WERI-Rb-1 (cell line): Measurements from ENCODE around the gene GFRA1.

Source experiments
- DNase-seq: peaks from one replicate; pipeline ENCODE4 v3.0.0-alpha.2; 2020
- H3K27ac ChIP-seq: fragments of 250-450 bp; sonication (Bioruptor Pico); 2 replicates; pipeline ENCODE4 v1.5.1; 2020; ENCODE audit warnings: mild to moderate bottlenecking, moderate library complexity
- H3K27me3 ChIP-seq: fragments of 250-450 bp; sonication (Bioruptor Pico); 2 replicates; pipeline ENCODE4 v1.5.1; 2021; ENCODE audit warnings: mild to moderate bottlenecking, low read depth, moderate library complexity; ENCODE audit not compliant: insufficient read depth, severe bottlenecking
- H3K36me3 ChIP-seq: fragments of 250-450 bp; sonication (Bioruptor Pico); 2 replicates; pipeline ENCODE4 v1.5.1; 2020; ENCODE audit warnings: mild to moderate bottlenecking, moderate library complexity
- H3K4me3 ChIP-seq: 2 replicates; pipeline ENCODE4 v1.5.1; 2011; ENCODE audit warnings: low read depth, mild to moderate bottlenecking, control low read depth, low read length
- H3K9me3 ChIP-seq: fragments of 250-450 bp; sonication (Bioruptor Pico); 2 replicates; pipeline ENCODE4 v1.5.1; 2021; ENCODE audit warnings: mild to moderate bottlenecking, moderate library complexity; ENCODE audit not compliant: severe bottlenecking
- CTCF ChIP-seq: IDR thresholded peaks from 2 replicates; pipeline ENCODE4 v1.5.1; 2011; ENCODE audit warnings: low read depth, mild to moderate bottlenecking, control low read depth, inconsistent platforms, low read length

The GFRA1 gene

GRCh38 chr10:116096526-116096925 lies 176.5 kb downstream of the GFRA1 start:
- DNase-seq = no peak
- H3K27ac ChIP-seq = peak overlapping the region; percentile 23
- TF ChIP-seq CTCF = no peak
- peaks cover under 1% of the 10 kb centered on the region for H3K9me3 ChIP-seq
- H3K4me3 ChIP-seq = no peak overlapping the region
- no peaks in the 10 kb centered on the region for H3K27me3 ChIP-seq
- no peaks in the 10 kb centered on the region for H3K36me3 ChIP-seq

- no peak overlapping the region for H3K27ac ChIP-seq
- H3K27me3 ChIP-seq = no peaks in the 10 kb centered on the region
- H3K4me3 ChIP-seq = no peak overlapping the region
- H3K36me3 ChIP-seq = no peaks in the 10 kb centered on the region
- H3K9me3 ChIP-seq = no peaks in the 10 kb centered on the region
- no peak for DNase-seq
- no peak for TF ChIP-seq CTCF
These were observed 178.7 kb downstream of the GFRA1 start for GRCh38 chr10:116094356-116094755.

- TF ChIP-seq CTCF = no peak
- no peaks in the 10 kb centered on the region for H3K9me3 ChIP-seq
- no peak for DNase-seq
- H3K27ac ChIP-seq = no peak overlapping the region
- H3K27me3 ChIP-seq = no peaks in the 10 kb centered on the region
- H3K4me3 ChIP-seq = no peak overlapping the region
- no peaks in the 10 kb centered on the region for H3K36me3 ChIP-seq
These were observed 180.0 kb downstream of the GFRA1 start for GRCh38 chr10:116093031-116093430.

- no peaks in the 10 kb centered on the region for H3K9me3 ChIP-seq
- no peak overlapping the region for H3K4me3 ChIP-seq
- H3K27me3 ChIP-seq = no peaks in the 10 kb centered on the region
- H3K27ac ChIP-seq = no peak overlapping the region
- DNase-seq = no peak
- TF ChIP-seq CTCF = no peak
- no peaks in the 10 kb centered on the region for H3K36me3 ChIP-seq
These were observed 184.0 kb downstream of the GFRA1 start for GRCh38 chr10:116088985-116089384.

- Histone ChIP-seq H3K27ac (no peak overlapping the region), H3K27me3 (no peaks in the 10 kb centered on the region), H3K36me3 (no peaks in the 10 kb centered on the region), H3K9me3 (no peaks in the 10 kb centered on the region), H3K4me3 (no peak overlapping the region)
- no peak for TF ChIP-seq CTCF
- DNase-seq = no peak
These were observed 187.7 kb downstream of the GFRA1 start for GRCh38 chr10:116085323-116085722.

GRCh38 chr10:116084161-116084560 lies 188.8 kb downstream of the GFRA1 start:
- Histone ChIP-seq H3K4me3 (no peak overlapping the region), H3K36me3 (no peaks in the 10 kb centered on the region)

More at GRCh38 chr10:116084161-116084560, 188.8 kb downstream of the GFRA1 start:
- H3K27ac ChIP-seq = no peak overlapping the region
- no peaks in the 10 kb centered on the region for H3K9me3 ChIP-seq
- no peaks in the 10 kb centered on the region for H3K27me3 ChIP-seq
- no peak for TF ChIP-seq CTCF
- no peak for DNase-seq
